HEK293 (cell line): ENCODE data around the gene CLSTN1.

Experiments
- IKZF3 ChIP-seq: fragments of 450-650 bp; IDR thresholded peaks from 2 replicates; pipeline ENCODE4 v1.5.0; 2018; ENCODE audit warnings: missing biosample characterization, mild to moderate bottlenecking, missing genetic modification characterization, moderate library complexity
- MEIS1 ChIP-seq: sonication (generic); formaldehyde crosslinking; IDR thresholded peaks from 2 replicates; pipeline ENCODE4 v1.8.1; 2022; ENCODE audit warnings: missing genetic modification reagents, mild to moderate bottlenecking, borderline replicate concordance
- REPIN1 ChIP-seq: fragments of 450-650 bp; formaldehyde crosslinking; IDR thresholded peaks from 2 replicates; pipeline ENCODE4 v1.5.1; 2017; ENCODE audit warnings: missing biosample characterization, missing genetic modification characterization, low read depth
- SP7 ChIP-seq: fragments of 450-650 bp; formaldehyde crosslinking; IDR thresholded peaks from 2 replicates; pipeline ENCODE4 v1.5.1; 2016; ENCODE audit warnings: missing biosample characterization, missing genetic modification characterization
- ZBTB21 ChIP-seq: fragments of 450-650 bp; formaldehyde crosslinking; IDR thresholded peaks from 2 replicates; pipeline ENCODE4 v1.5.1; 2017; ENCODE audit warnings: missing biosample characterization, missing genetic modification characterization
- ZBTB48 ChIP-seq: fragments of 450-650 bp; formaldehyde crosslinking; IDR thresholded peaks from 2 replicates; pipeline ENCODE4 v1.5.1; 2016; ENCODE audit warnings: missing biosample characterization, missing genetic modification characterization
- ZBTB8A ChIP-seq: fragments of 450-650 bp; formaldehyde crosslinking; IDR thresholded peaks from 2 replicates; pipeline ENCODE4 v1.5.1; 2016; ENCODE audit warnings: missing biosample characterization, missing genetic modification characterization
- ZEB2 ChIP-seq: fragments of 450-650 bp; formaldehyde crosslinking; IDR thresholded peaks from 2 replicates; pipeline ENCODE4 v1.5.1; 2016; ENCODE audit warnings: missing biosample characterization, missing genetic modification characterization
- ZFP41 ChIP-seq: fragments of 450-650 bp; formaldehyde crosslinking; IDR thresholded peaks from 2 replicates; pipeline ENCODE4 v1.5.1; 2016; ENCODE audit warnings: missing biosample characterization, missing genetic modification characterization, borderline replicate concordance
- ZNF155 ChIP-seq: fragments of 450-650 bp; formaldehyde crosslinking; IDR thresholded peaks from 2 replicates; pipeline ENCODE4 v1.5.1; 2016; ENCODE audit warnings: missing biosample characterization, missing genetic modification characterization
- ZNF184 ChIP-seq: fragments of 450-650 bp; IDR thresholded peaks from 2 replicates; pipeline ENCODE4 v1.5.1; 2018; ENCODE audit warnings: missing biosample characterization, mild to moderate bottlenecking, missing genetic modification characterization
- ZNF2 ChIP-seq: fragments of 450-650 bp; formaldehyde crosslinking; IDR thresholded peaks from 2 replicates; pipeline ENCODE4 v1.5.1; 2016; ENCODE audit warnings: missing biosample characterization, missing genetic modification characterization
- ZNF473 ChIP-seq: fragments of 450-650 bp; formaldehyde crosslinking; IDR thresholded peaks from 2 replicates; pipeline ENCODE4 v1.5.1; 2017; ENCODE audit warnings: missing biosample characterization, missing genetic modification characterization
- ZNF514 ChIP-seq: fragments of 450-650 bp; formaldehyde crosslinking; IDR thresholded peaks from 2 replicates; pipeline ENCODE4 v1.5.1; 2016; ENCODE audit warnings: missing biosample characterization, missing genetic modification characterization
- ZNF544 ChIP-seq: fragments of 450-650 bp; formaldehyde crosslinking; IDR thresholded peaks from 2 replicates; pipeline ENCODE4 v1.5.0; 2017; ENCODE audit warnings: missing biosample characterization, missing genetic modification characterization
- ZNF548 ChIP-seq: fragments of 450-650 bp; formaldehyde crosslinking; IDR thresholded peaks from 2 replicates; pipeline ENCODE4 v1.5.1; 2016; ENCODE audit warnings: missing biosample characterization, missing genetic modification characterization
- ZNF610 ChIP-seq: fragments of 450-650 bp; formaldehyde crosslinking; IDR thresholded peaks from 2 replicates; pipeline ENCODE4 v1.5.1; 2016; ENCODE audit warnings: missing biosample characterization, missing genetic modification characterization, borderline replicate concordance
- ZNF621 ChIP-seq: fragments of 450-650 bp; formaldehyde crosslinking; IDR thresholded peaks from 2 replicates; pipeline ENCODE4 v1.5.1; 2017; ENCODE audit warnings: missing biosample characterization, missing genetic modification characterization
- ZNF664 ChIP-seq: fragments of 450-650 bp; formaldehyde crosslinking; IDR thresholded peaks from 2 replicates; pipeline ENCODE4 v1.5.1; 2016; ENCODE audit warnings: missing biosample characterization, missing genetic modification characterization
- ZNF670 ChIP-seq: fragments of 450-650 bp; formaldehyde crosslinking; IDR thresholded peaks from 2 replicates; pipeline ENCODE4 v1.5.1; 2016; ENCODE audit warnings: missing biosample characterization, missing genetic modification characterization, low read depth
- ZNF701 ChIP-seq: fragments of 450-650 bp; formaldehyde crosslinking; IDR thresholded peaks from 2 replicates; pipeline ENCODE4 v1.5.1; 2016; ENCODE audit warnings: missing biosample characterization, missing genetic modification characterization
- ZNF707 ChIP-seq: fragments of 450-650 bp; formaldehyde crosslinking; IDR thresholded peaks from 2 replicates; pipeline ENCODE4 v1.5.1; 2016; ENCODE audit warnings: missing biosample characterization, missing genetic modification characterization
- TF ChIP-seq, protein P1 (sequence below): fragments of 450-650 bp; formaldehyde crosslinking; IDR thresholded peaks from 2 replicates; pipeline ENCODE4 v1.5.1; 2017; ENCODE audit warnings: missing biosample characterization, mild to moderate bottlenecking, missing genetic modification characterization, moderate library complexity
- TF ChIP-seq, protein P2 (sequence below): fragments of 450-650 bp; formaldehyde crosslinking; IDR thresholded peaks from 2 replicates; pipeline ENCODE4; 2016; ENCODE audit warnings: missing biosample characterization, missing genetic modification characterization
- TF ChIP-seq, protein P3 (sequence below): fragments of 450-650 bp; formaldehyde crosslinking; IDR thresholded peaks from 2 replicates; pipeline ENCODE4 v1.5.1; 2016; ENCODE audit warnings: missing biosample characterization, missing genetic modification characterization
- TF ChIP-seq, protein P4 (sequence below): fragments of 450-650 bp; formaldehyde crosslinking; IDR thresholded peaks from 2 replicates; pipeline ENCODE4 v1.5.1; 2016; ENCODE audit warnings: missing biosample characterization, missing genetic modification characterization
- TF ChIP-seq, protein P5 (sequence below): fragments of 450-650 bp; formaldehyde crosslinking; IDR thresholded peaks from 2 replicates; pipeline ENCODE4 v1.5.1; 2016; ENCODE audit warnings: missing biosample characterization, missing genetic modification characterization, borderline replicate concordance
- TF ChIP-seq, protein P6 (sequence below): fragments of 450-650 bp; formaldehyde crosslinking; IDR thresholded peaks from 2 replicates; pipeline ENCODE4 v1.5.1; 2017; ENCODE audit warnings: missing biosample characterization, missing genetic modification characterization

CLSTN1 gene

DNA sequence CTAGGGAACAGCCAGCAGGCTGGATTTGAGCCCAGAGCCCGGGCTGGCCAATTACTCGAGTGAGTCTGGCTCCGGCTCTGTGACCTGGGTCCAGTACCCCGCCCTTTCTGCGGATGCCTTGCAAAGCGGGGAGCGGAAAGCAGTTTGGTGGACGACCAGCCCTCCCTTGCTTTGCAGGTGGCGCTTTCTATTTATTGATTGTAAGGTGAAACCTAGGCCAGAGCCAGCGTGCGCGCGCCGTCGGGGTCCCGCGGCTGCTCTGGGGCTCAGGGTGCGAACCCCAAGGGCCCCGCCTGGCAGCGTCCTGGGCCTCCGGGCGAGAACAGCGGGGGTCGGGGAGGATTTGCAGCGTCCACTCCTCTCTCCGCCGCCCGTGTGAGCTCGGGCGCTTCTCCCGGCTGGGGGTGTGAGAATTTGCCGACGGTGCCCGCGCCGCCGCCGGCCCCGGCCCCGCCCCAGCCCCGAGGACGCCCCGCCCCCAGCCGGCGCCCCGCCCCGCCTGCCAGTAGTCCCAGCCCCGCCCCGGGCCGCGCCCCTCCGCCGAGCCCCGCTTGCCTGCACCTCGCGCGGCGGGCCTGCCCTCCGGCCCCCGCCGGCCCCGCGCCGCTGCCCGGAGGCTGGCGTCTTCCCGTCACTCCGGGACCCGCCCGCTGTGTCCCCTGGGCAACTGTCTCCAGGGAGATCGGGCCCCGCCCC lies 134.6 kb downstream of the CLSTN1 start (continued):
- TF ChIP-seq, protein P1, sequence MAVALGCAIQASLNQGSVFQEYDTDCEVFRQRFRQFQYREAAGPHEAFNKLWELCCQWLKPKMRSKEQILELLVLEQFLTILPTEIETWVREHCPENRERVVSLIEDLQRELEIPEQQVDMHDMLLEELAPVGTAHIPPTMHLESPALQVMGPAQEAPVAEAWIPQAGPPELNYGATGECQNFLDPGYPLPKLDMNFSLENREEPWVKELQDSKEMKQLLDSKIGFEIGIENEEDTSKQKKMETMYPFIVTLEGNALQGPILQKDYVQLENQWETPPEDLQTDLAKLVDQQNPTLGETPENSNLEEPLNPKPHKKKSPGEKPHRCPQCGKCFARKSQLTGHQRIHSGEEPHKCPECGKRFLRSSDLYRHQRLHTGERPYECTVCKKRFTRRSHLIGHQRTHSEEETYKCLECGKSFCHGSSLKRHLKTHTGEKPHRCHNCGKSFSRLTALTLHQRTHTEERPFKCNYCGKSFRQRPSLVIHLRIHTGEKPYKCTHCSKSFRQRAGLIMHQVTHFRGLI (tag by site-specific recombination) = 0 out of 2 replicates have a peak, but pooled peaks have one; percentile 14
- TF ChIP-seq ZNF610 (tag by site-specific recombination) (no peak), ZNF184 (tag by site-specific recombination) (no peak), ZNF514 (tag by site-specific recombination) (no peak), ZNF701 (tag by site-specific recombination) (no peak), ZNF548 (tag by site-specific recombination) (no peak), IKZF3 (tag by site-specific recombination) (no peak), ZNF544 (no peak), ZBTB21 (no peak), MEIS1 (CRISPR knock-in tag) (no peak), ZNF707 (no peak), ZNF670 (tag by site-specific recombination) (no peak), ZEB2 (tag by site-specific recombination) (0 out of 2 replicates have a peak, but pooled peaks have one; percentile 31), ZNF664 (tag by site-specific recombination) (no peak), ZNF621 (tag by site-specific recombination) (no peak), ZFP41 (tag by site-specific recombination) (no peak), ZBTB8A (tag by site-specific recombination) (peak; percentile 71), ZNF155 (no peak), REPIN1 (tag by site-specific recombination) (no peak), SP7 (tag by site-specific recombination) (peak; percentile 70), ZNF2 (tag by site-specific recombination) (peak; percentile 57; the same call in 1 of the 2 replicates), ZBTB48 (peak; percentile 99), ZNF473 (tag by site-specific recombination) (no peak)
- TF ChIP-seq, protein P2, sequence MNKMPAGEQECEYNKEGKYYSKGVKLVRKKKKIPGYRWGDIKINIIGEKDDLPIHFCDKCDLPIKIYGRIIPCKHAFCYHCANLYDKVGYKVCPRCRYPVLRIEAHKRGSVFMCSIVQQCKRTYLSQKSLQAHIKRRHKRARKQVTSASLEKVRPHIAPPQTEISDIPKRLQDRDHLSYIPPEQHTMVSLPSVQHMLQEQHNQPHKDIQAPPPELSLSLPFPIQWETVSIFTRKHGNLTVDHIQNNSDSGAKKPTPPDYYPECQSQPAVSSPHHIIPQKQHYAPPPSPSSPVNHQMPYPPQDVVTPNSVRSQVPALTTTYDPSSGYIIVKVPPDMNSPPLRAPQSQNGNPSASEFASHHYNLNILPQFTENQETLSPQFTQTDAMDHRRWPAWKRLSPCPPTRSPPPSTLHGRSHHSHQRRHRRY (tag by site-specific recombination) = no peak
- TF ChIP-seq, protein P3, sequence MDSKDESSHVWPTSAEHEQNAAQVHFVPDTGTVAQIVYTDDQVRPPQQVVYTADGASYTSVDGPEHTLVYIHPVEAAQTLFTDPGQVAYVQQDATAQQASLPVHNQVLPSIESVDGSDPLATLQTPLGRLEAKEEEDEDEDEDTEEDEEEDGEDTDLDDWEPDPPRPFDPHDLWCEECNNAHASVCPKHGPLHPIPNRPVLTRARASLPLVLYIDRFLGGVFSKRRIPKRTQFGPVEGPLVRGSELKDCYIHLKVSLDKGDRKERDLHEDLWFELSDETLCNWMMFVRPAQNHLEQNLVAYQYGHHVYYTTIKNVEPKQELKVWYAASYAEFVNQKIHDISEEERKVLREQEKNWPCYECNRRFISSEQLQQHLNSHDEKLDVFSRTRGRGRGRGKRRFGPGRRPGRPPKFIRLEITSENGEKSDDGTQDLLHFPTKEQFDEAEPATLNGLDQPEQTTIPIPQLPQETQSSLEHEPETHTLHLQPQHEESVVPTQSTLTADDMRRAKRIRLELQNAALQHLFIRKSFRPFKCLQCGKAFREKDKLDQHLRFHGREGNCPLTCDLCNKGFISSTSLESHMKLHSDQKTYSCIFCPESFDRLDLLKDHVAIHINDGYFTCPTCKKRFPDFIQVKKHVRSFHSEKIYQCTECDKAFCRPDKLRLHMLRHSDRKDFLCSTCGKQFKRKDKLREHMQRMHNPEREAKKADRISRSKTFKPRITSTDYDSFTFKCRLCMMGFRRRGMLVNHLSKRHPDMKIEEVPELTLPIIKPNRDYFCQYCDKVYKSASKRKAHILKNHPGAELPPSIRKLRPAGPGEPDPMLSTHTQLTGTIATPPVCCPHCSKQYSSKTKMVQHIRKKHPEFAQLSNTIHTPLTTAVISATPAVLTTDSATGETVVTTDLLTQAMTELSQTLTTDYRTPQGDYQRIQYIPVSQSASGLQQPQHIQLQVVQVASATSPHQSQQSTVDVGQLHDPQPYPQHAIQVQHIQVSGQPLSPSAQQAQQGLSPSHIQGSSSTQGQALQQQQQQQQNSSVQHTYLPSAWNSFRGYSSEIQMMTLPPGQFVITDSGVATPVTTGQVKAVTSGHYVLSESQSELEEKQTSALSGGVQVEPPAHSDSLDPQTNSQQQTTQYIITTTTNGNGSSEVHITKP (tag by site-specific recombination) = peak; percentile 71
- TF ChIP-seq, protein P4, sequence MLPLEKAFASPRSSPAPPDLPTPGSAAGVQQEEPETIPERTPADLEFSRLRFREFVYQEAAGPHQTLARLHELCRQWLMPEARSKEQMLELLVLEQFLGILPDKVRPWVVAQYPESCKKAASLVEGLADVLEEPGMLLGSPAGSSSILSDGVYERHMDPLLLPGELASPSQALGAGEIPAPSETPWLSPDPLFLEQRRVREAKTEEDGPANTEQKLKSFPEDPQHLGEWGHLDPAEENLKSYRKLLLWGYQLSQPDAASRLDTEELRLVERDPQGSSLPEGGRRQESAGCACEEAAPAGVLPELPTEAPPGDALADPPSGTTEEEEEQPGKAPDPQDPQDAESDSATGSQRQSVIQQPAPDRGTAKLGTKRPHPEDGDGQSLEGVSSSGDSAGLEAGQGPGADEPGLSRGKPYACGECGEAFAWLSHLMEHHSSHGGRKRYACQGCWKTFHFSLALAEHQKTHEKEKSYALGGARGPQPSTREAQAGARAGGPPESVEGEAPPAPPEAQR (tag by site-specific recombination) = no peak
- TF ChIP-seq, protein P5, sequence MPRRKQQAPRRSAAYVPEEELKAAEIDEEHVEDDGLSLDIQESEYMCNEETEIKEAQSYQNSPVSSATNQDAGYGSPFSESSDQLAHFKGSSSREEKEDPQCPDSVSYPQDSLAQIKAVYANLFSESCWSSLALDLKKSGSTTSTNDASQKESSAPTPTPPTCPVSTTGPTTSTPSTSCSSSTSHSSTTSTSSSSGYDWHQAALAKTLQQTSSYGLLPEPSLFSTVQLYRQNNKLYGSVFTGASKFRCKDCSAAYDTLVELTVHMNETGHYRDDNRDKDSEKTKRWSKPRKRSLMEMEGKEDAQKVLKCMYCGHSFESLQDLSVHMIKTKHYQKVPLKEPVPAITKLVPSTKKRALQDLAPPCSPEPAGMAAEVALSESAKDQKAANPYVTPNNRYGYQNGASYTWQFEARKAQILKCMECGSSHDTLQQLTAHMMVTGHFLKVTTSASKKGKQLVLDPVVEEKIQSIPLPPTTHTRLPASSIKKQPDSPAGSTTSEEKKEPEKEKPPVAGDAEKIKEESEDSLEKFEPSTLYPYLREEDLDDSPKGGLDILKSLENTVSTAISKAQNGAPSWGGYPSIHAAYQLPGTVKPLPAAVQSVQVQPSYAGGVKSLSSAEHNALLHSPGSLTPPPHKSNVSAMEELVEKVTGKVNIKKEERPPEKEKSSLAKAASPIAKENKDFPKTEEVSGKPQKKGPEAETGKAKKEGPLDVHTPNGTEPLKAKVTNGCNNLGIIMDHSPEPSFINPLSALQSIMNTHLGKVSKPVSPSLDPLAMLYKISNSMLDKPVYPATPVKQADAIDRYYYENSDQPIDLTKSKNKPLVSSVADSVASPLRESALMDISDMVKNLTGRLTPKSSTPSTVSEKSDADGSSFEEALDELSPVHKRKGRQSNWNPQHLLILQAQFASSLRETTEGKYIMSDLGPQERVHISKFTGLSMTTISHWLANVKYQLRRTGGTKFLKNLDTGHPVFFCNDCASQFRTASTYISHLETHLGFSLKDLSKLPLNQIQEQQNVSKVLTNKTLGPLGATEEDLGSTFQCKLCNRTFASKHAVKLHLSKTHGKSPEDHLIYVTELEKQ (tag by site-specific recombination) = no peak
- TF ChIP-seq, protein P6, sequence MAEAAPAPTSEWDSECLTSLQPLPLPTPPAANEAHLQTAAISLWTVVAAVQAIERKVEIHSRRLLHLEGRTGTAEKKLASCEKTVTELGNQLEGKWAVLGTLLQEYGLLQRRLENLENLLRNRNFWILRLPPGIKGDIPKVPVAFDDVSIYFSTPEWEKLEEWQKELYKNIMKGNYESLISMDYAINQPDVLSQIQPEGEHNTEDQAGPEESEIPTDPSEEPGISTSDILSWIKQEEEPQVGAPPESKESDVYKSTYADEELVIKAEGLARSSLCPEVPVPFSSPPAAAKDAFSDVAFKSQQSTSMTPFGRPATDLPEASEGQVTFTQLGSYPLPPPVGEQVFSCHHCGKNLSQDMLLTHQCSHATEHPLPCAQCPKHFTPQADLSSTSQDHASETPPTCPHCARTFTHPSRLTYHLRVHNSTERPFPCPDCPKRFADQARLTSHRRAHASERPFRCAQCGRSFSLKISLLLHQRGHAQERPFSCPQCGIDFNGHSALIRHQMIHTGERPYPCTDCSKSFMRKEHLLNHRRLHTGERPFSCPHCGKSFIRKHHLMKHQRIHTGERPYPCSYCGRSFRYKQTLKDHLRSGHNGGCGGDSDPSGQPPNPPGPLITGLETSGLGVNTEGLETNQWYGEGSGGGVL (tag by site-specific recombination) = no peak
